HEK293T (cell line): Measurements from ENCODE around the gene HLCS.

Source experiments
- CTCF ChIA-PET: fragments of 350-600 bp; formaldehyde crosslinking; extraction: SDS; loops from one replicate; lab custom pipeline; 2021; ENCODE audit warnings: antibody characterized with exemption, inconsistent platforms; lab: Yijun Ruan, JAX
- POLR2A ChIA-PET: fragments of 350-600 bp; formaldehyde crosslinking; extraction: SDS; loops from one replicate; lab custom pipeline; 2020; ENCODE audit warnings: antibody characterized with exemption, inconsistent platforms; lab: Yijun Ruan, JAX
- DNase-seq: peaks from one replicate; pipeline ENCODE4 v3.0.0; 2012; ENCODE audit warnings: mixed read lengths; ENCODE audit errors: extremely low spot score
- ARNT ChIP-seq: fragments of 450-650 bp; IDR thresholded peaks from 2 replicates; pipeline ENCODE4 v1.6.1; 2017; ENCODE audit warnings: mild to moderate bottlenecking
- BHLHE40 ChIP-seq: fragments of 450-650 bp; IDR thresholded peaks from 2 replicates; pipeline ENCODE4 v1.6.1; 2016; ENCODE audit warnings: mild to moderate bottlenecking, moderate library complexity, borderline replicate concordance
- CTBP1 ChIP-seq: fragments of 450-650 bp; IDR thresholded peaks from 2 replicates; pipeline ENCODE4 v1.6.1; 2016; ENCODE audit warnings: borderline replicate concordance
- ELF4 ChIP-seq: fragments of 450-650 bp; IDR thresholded peaks from 2 replicates; pipeline ENCODE4 v1.6.1; 2017; ENCODE audit warnings: antibody characterized with exemption
- FOXA1 ChIP-seq: fragments of 450-650 bp; IDR thresholded peaks from 2 replicates; pipeline ENCODE4 v1.6.1; 2016; ENCODE audit warnings: mild to moderate bottlenecking
- FOXK2 ChIP-seq: fragments of 450-650 bp; IDR thresholded peaks from 2 replicates; pipeline ENCODE4 v1.6.1; 2016; ENCODE audit warnings: mild to moderate bottlenecking
- FOXM1 ChIP-seq: fragments of 450-650 bp; IDR thresholded peaks from 2 replicates; pipeline ENCODE4 v1.6.1; 2017; ENCODE audit warnings: mild to moderate bottlenecking, borderline replicate concordance
- HDGF ChIP-seq: fragments of 450-650 bp; IDR thresholded peaks from 2 replicates; pipeline ENCODE4 v1.6.1; 2017; ENCODE audit warnings: antibody characterized with exemption, borderline replicate concordance
- L3MBTL2 ChIP-seq: fragments of 450-650 bp; conservative IDR thresholded peaks from 2 replicates; pipeline ENCODE4 v1.6.1; 2016; ENCODE audit warnings: mild to moderate bottlenecking
- LEF1 ChIP-seq: fragments of 450-650 bp; IDR thresholded peaks from 2 replicates; pipeline ENCODE4 v1.6.1; 2017; ENCODE audit warnings: mild to moderate bottlenecking, borderline replicate concordance
- NFRKB ChIP-seq: fragments of 450-650 bp; IDR thresholded peaks from 2 replicates; pipeline ENCODE4 v1.6.1; 2016; ENCODE audit warnings: mild to moderate bottlenecking, moderate library complexity
- PKNOX1 ChIP-seq: fragments of 450-650 bp; IDR thresholded peaks from 2 replicates; pipeline ENCODE4 v1.6.1; 2016
- SP1 ChIP-seq: fragments of 450-650 bp; IDR thresholded peaks from 2 replicates; pipeline ENCODE4 v1.6.1; 2017
- SUZ12 ChIP-seq: fragments of 450-650 bp; IDR thresholded peaks from 2 replicates; pipeline ENCODE4 v1.6.1; 2016; ENCODE audit warnings: mild to moderate bottlenecking
- TARDBP ChIP-seq: fragments of 450-650 bp; IDR thresholded peaks from 2 replicates; pipeline ENCODE4 v1.6.1; 2016
- ZNF384 ChIP-seq: fragments of 450-650 bp; IDR thresholded peaks from 2 replicates; pipeline ENCODE4 v1.6.1; 2016

Gene HLCS

GRCh38 chr21:36910581-36911307, 55.7 kb downstream of the HLCS start:
- ChIA-PET POLR2A (no interaction called here), CTCF (interaction anchor here (1.5 kb wide), 1 partner anchor 23 kb away, joined by 3 read pairs; no protein-coding TSS in a partner anchor)
- TF ChIP-seq L3MBTL2 = no peak
- TF ChIP-seq FOXK2 = no peak
- TF ChIP-seq FOXA1 = no peak
- TF ChIP-seq FOXM1 = no peak
- no peak for TF ChIP-seq TARDBP
- no peak for TF ChIP-seq ARNT
- no peak for TF ChIP-seq BHLHE40
- TF ChIP-seq ELF4 = no peak
- TF ChIP-seq SUZ12 = no peak
- no peak for TF ChIP-seq HDGF
- TF ChIP-seq CTBP1 = no peak
- TF ChIP-seq LEF1 = no peak
- no peak for TF ChIP-seq PKNOX1
- TF ChIP-seq SP1 = no peak
- no peak for TF ChIP-seq ZNF384
- no peak for TF ChIP-seq NFRKB
- DNase-seq = no peak

- ChIA-PET POLR2A (no interaction called here), CTCF (interaction anchor here (1.5 kb wide), 1 partner anchor 23 kb away, joined by 3 read pairs; no protein-coding TSS in a partner anchor)
- no peak for DNase-seq
- no peak for TF ChIP-seq PKNOX1
- TF ChIP-seq L3MBTL2 = no peak
Observed at GRCh38 chr21:36909901-36910561, 56.4 kb downstream of the HLCS start.

GRCh38 chr21:36909423-36909822, 57.0 kb downstream of the HLCS start:
- TF ChIP-seq FOXA1 = no peak
- TF ChIP-seq TARDBP = no peak
- no peak for TF ChIP-seq FOXM1
- TF ChIP-seq CTBP1 = no peak
- no peak for TF ChIP-seq L3MBTL2
- TF ChIP-seq BHLHE40 = no peak
- TF ChIP-seq HDGF = no peak
- TF ChIP-seq PKNOX1 = no peak
- TF ChIP-seq ZNF384 = no peak
- TF ChIP-seq SP1 = no peak
- no peak for TF ChIP-seq SUZ12
- no peak for TF ChIP-seq ARNT
- TF ChIP-seq ELF4 = no peak
- no peak for TF ChIP-seq FOXK2
- TF ChIP-seq NFRKB = no peak
- no peak for DNase-seq
- CTCF ChIA-PET = interaction anchor here (1.5 kb wide), 1 partner anchor 22 kb away, joined by 3 read pairs; no protein-coding TSS in a partner anchor
- POLR2A ChIA-PET = no interaction called here

GRCh38 chr21:36908260-36908908, 58.1 kb downstream of the HLCS start:
- ChIA-PET POLR2A (no interaction called here), CTCF (interaction anchor here (0.7 to 2.3 kb wide), 4 partner anchors 10 to 130 kb away, joined by 3 to 6 read pairs (median 6); no protein-coding TSS in a partner anchor)
- no peak for DNase-seq
- TF ChIP-seq NFRKB = no peak
- no peak for TF ChIP-seq LEF1
- TF ChIP-seq BHLHE40 = no peak
- peak; percentile 71; the same call in 1 of the 2 replicates for TF ChIP-seq ZNF384

GRCh38 chr21:36904093-36904666, 62.3 kb downstream of the HLCS start:
- no peak for DNase-seq
- CTCF ChIA-PET = no interaction called here
- POLR2A ChIA-PET = no interaction called here
- TF ChIP-seq ARNT (no peak), HDGF (no peak), TARDBP (no peak), LEF1 (no peak), CTBP1 (no peak), FOXK2 (no peak), NFRKB (no peak), ZNF384 (no peak), L3MBTL2 (no peak), FOXA1 (no peak), BHLHE40 (no peak), PKNOX1 (no peak), ELF4 (no peak), FOXM1 (no peak), SP1 (no peak), SUZ12 (no peak)
